GM19239 (cell line): ENCODE measurements around the gene C12orf75.
"Not testable (repeated sequence)": the region's sequence is repeated elsewhere in the genome, so short reads cannot be mapped to it uniquely, and the experiment has no call there.

Experiments
- DNase-seq: peaks from one replicate; pipeline ENCODE4 v3.0.0; 2011; ENCODE audit warnings: low spot score; ENCODE audit not compliant: insufficient read length
- FAIRE-seq: peaks from 2 replicates; lab custom pipeline; 2011; peaks lifted over from hg19 to GRCh38; lab: Jason Lieb, UNC

The C12orf75 gene

GRCh38 chr12:105330283-105330930 lies at the start of gene C12orf75:
Gene C12orf75, plus strand, starts transcription at chr12:105330691. Its CDS starts 201 bp downstream, at chr12:105330892.
- peak; percentile 75 for DNase-seq
- FAIRE-seq = peak; percentile 92

- FAIRE-seq = no peak
- no peak for DNase-seq
Measured at GRCh38 chr12:105280966-105281693, 49.4 kb upstream of the C12orf75 start.

GRCh38 chr12:105281694-105282049 lies 48.8 kb upstream of the C12orf75 start:
- FAIRE-seq = no peak
- DNase-seq = no peak

GRCh38 chr12:105285378-105285777 lies 45.1 kb upstream of the C12orf75 start:
- DNase-seq (no peak), FAIRE-seq (peak; percentile 18)

DNA sequence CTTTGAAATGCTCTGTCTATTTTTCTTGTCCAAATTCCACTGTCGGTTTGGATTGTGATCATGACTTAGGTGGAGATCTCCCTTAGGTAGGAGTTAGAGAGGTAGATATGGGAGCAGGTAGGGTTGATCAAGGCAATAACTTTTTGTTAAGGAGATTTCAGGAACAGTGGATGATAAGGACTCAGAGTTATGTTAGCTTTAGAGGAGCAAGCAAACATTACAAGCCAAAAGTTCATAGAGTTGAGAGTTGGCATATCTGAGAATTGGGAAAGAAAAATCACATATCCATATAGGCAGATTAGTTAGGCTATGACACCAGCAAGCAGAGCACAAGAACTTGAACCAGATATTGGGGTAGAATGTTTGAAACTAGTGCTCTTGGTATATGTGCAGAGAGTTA lies 43.1 kb upstream of the C12orf75 start:
- FAIRE-seq (no peak), DNase-seq (no peak)

- FAIRE-seq = no peak
Measured at GRCh38 chr12:105288311-105288996, 42.0 kb upstream of the C12orf75 start.

DNA sequence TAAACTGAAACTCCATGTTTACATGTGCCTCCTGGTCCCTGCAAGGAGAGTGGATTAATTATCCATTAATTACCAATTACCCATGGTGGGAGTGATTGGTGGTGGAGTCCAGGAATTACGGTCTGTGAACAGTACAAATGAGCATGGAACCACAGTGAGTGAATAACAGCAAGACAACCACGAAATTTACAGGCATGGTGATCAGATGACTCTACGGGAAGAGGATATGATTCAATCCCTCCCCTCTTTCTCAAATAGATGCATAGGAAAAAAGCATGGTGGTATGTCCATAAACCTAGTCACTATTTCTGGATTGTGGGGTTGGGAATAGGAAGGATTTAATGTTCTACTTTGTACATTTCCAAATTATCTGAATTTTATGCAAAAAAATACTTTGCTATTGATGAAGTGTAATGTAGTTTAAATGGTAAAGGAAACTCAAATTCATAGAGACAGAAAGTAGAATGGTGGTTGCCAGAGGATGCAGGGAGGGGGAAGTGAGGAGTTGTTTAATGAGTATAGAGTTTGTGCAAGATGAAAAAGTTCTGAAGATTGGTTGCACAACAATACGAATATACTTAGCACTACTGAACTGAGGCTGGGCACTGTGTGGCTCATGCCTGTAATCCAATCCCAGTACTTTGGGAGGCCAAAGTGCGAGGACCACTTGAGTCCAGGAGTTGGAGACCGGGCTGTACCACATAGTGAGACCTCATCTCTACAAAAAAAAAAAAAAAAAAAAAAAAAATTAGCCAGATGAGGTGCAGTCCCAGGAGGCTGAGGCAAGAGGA lies 41.2 kb upstream of the C12orf75 start:
- DNase-seq (no peak), FAIRE-seq (peak; percentile 31)

More at GRCh38 chr12:105288311-105288996, 42.0 kb upstream of the C12orf75 start:
- no peak for DNase-seq

DNA sequence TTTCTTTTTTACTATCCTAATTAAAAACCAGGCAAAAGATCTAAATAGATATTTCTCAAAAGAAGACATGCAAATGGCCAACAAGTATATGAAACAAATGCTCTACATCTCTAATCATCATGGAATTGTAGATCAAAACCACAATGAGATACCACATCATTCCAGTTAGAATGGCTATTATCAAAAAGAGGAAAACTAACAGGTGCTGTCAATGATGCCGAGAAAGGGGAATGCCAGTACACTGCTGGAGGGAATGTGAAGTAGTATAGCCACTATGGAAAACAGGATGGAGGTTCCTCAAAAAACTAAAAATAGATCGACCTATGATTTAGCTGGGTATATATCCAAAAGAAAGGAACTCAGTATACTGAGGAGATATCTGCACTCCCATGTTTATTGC lies 39.0 kb upstream of the C12orf75 start:
- DNase-seq = no peak
- no peak for FAIRE-seq

DNA sequence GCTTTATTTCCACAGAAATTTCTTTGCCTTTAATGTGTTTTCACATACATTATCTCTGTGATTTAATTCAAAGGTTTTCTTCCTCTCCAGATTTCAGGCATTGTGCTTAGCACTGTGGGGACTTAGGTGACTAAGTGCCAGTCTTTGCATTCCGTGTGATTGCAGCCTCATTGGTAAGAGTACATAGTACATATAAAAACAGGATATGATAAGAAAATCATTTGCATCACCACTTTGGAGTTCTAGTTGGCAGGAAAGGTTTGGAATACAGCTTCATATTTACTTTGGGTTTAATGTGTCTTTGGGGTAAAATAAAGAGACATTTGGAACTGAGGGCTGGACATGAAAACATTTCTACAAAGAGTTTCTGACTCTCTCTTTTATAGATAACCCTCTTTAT lies 37.8 kb upstream of the C12orf75 start:
- no peak for FAIRE-seq
- no peak for DNase-seq

DNA sequence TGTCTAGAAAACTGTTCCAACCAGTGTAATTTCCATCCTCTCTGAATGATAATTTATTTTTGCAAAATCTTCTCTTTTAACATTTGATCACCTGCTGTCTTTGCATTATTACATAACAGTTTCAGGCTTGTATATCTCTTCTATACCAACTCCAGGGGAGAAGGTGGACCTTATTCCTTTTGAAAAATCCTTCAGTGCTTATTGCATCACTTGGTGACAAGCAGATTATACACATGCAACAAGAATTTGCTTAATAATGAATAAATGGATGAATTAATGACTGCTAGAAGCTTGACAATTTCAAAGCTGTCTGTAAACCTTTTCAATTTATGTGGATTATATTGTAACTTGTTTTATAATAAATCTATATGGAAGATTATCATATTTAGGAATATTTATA lies 37.3 kb upstream of the C12orf75 start:
- FAIRE-seq = no peak
- DNase-seq = no peak

- FAIRE-seq = no peak
Measured at GRCh38 chr12:105294161-105294560, 36.3 kb upstream of the C12orf75 start.

GRCh38 chr12:105294886-105295479 lies 35.5 kb upstream of the C12orf75 start:
- DNase-seq = no peak
- peak; percentile 35 for FAIRE-seq

More at GRCh38 chr12:105294161-105294560, 36.3 kb upstream of the C12orf75 start:
- no peak for DNase-seq

GRCh38 chr12:105296116-105297089 lies 34.1 kb upstream of the C12orf75 start:
- FAIRE-seq (no peak), DNase-seq (no peak)

DNA sequence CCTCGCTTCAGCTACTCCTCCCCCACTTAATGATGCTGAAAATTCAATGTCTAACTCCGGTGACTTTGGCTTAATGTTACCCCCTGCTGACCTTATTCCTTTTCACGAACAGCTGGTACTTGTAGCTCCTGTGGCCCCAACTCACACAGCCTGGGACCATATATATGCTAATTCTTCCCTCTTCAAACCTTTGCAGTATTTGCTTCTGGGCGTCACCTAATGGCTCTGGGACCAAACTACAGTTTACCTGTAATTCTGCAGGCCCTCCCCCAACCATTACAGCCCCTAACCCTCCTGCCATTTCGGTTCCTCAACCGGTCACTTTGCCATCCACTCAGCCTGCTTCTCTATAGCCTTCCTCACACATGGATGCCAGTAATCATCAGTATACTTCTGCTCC lies 29.6 kb upstream of the C12orf75 start:
- FAIRE-seq (no peak), DNase-seq (no peak)

DNA sequence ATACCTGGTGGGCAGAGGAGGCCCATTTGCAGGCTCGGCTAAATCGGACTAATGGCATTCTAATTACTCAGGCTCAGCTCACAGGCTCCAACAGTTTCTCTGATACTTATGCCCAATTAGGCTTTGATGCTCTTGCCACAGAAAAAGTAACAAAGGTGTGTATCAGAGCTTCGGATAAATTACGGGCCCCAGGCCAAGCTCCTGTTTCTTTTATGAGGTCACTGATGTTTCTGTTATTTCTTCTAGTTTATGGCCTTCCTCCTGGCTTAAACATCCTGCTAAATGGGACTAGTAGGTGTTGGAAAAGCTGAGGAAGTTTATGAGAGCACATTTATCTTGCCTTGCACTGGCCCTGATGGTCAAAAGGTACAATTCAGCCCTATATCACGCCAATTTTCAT lies 28.8 kb upstream of the C12orf75 start:
- no peak for FAIRE-seq
- no peak for DNase-seq

DNA sequence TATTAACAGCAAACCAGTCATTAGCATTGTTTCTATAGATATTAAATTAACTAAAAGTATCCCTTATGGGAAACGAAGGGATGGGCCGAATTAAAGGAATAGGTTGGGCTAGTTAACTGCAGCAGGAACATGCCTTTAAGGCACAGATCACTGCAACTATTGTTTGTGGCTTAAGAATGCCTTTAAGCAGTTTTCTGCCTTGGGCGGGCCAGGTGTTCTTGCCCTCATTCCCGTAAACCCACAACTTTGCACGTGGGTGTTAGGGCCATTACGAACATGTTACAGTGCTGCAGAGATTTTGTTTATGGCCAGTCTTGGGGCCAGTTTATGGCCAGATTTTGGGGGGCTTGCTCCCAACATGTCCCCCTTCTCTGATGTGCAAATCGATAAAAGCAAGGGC lies 27.5 kb upstream of the C12orf75 start:
- FAIRE-seq = not testable (repeated sequence)

GRCh38 chr12:105304626-105305025 lies 25.9 kb upstream of the C12orf75 start:
- FAIRE-seq = not testable (repeated sequence)

More for the DNA sequence above, 27.5 kb upstream of the C12orf75 start:
- DNase-seq = not testable (repeated sequence)

GRCh38 chr12:105307601-105308314 lies 22.7 kb upstream of the C12orf75 start:
- FAIRE-seq, DNase-seq: not testable (repeated sequence)

More at GRCh38 chr12:105304626-105305025, 25.9 kb upstream of the C12orf75 start:
- DNase-seq = not testable (repeated sequence)
